HG03469 (cell line): ENCODE measurements around the gene NTPCR.

Source experiments
- ATAC-seq: cut with Tn5 transposase; IDR thresholded peaks from one replicate; pipeline ENCODE4 v1.9.1; 2021; ENCODE audit warnings: mild to moderate bottlenecking, moderate library complexity, moderate number of reproducible peaks; ENCODE audit not compliant: unreplicated experiment

Gene NTPCR

DNA sequence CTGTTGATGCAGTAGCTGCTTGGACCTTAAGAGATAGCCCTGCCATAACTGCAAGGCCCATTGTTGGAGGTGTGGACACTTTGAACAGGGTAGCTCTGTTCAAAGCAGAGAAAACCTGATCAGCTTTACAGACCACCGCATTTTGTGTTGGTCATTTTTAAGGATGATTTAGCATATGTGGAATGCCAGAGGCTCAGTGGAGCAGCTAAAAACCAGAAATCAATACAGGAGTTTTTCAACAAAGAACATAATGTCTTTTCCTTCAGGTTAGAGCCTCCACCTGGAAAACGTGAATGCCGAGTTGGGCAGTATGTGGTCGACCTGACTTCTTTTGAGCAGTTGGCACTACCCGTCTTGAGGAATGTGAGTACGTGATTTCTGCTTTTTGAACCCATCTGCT is 5.7 kb downstream of the NTPCR start:
- ATAC-seq = no peak

DNA sequence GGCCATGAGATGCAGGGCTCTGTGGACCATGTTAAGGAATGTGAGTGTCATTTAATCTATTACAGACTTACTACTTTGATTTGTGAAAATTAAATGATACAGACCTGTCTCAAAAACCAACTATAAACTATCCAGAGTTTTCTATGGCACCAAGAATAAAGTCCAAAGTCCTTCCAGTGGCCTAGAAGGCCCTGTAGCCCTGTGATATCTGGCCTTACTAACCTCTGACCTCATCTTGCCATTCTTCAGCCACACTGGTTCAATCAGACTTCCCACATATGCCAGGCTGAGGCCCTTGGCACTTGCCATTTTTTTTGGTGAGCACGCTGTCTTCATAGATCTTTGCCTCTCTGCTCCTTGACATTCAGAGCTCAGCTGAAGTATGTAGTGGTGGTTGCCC is 7.7 kb downstream of the NTPCR start:
- no peak for ATAC-seq

DNA sequence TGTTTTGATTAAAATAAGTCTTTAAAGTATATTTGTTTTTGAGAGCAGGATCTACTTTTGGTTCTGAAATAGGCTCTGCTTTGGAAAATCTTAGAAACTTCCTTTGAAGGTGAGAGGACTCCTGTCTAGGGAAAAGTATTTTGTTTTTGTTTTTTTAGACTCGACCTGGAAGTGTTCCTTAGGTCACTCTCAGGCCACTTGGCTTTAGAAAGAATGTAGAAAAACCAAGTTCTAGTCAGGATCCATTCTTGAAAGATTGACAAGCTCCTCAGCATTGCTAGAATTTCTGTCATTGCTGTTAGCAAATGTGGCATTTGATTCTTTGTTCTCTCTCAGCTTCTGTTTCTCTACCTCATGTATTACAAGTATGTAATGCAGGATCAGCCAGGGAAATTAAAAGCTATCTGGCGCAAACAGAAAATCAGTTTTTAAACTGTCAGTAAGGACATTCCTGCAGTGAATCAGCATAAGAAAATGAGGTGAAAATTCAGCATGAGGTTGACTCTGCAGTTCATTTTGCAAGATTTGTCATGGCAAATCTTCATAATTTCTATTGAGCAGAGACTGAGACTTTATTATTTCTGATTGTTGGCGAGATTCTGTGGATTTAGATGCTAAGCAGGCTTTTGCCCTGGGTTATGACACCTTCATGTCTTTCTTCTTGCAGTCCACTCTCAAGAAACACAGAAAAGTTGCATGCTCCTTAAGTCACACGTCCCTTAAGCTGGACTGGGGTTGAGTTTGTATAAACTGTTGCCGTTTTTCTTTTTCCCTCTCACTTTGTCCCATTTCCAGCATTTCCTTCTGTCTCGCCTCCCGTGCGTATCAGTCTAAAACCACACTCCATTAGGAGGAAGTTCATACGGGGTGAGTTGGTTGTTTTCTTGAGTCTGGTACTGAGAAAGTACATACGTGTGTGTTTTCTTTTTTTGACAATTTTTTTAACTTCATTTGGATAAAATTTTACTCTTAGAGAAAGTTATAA is 12.6 kb downstream of the NTPCR start:
- no peak for ATAC-seq

DNA sequence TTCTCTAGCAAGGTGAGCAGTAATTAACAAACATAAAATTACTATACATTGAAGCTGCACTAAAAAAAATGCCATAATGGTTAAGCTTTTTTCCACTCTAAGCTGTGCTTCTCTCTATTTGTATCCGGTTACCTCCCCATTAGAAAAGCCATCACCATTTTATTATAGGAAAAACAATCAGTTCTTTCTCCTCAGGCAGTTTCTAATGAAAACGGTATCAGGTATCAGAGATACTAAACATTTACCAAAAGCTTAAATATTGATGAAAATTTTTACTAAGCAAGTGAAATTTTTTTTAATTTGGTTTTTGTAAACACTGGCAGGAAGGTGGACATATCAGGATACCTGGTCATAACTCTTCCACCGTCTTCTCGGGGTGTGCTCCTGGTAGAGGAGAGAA is 14.2 kb downstream of the NTPCR start:
- ATAC-seq = no peak

DNA sequence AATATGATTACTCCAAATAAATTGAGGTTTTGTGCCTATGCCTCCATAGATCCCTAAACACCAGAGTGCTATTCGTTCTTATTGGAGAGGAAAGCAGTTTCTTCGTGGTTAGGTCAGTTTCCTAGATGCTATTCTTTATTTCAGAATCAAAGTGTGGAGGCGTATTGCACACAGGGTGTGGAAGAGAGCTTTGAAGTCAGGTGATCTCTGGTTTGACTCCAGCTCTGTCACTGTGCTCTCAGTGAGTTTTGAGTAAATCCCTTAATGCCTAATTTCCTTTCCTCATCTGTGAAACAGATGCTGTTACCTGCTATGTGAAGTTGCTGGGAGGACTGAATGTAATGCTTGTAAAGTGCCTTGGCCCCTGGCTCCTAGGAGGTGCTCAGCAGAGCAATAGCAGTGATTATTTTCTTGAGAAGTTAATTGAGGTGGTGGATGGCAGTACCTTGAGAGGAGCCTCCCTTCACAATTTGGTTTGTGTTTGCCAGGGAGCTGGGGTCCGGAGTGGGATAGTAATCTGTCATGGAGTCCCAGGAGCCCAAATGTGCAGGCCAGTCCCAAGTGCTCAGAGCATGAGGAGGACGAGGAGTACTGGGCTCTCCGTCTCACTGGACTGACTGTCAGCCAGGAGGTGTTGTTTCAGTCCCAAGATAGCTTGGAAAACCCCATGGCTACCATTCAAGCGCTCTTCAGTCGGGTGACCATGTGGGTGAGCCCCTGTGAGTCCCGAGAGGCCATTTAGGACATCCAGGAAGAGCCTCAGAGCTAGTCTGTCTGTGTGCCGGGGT is 14.9 kb downstream of the NTPCR start:
- no peak for ATAC-seq

DNA sequence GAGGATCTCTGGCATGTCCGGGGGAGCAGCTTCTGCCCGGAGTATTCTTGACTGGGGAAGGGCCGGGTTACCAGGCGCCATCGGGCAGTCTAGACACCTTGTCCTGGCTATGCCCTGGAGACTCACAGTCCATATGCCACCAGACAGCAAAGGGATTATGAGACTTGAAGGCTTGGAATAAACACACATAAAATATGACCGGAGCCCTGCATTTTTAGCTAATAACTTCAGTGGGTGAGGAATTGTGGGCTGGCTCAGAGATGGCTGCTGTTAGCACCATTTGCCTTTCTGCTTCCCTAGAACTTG is 15.5 kb downstream of the NTPCR start:
- no peak for ATAC-seq

DNA sequence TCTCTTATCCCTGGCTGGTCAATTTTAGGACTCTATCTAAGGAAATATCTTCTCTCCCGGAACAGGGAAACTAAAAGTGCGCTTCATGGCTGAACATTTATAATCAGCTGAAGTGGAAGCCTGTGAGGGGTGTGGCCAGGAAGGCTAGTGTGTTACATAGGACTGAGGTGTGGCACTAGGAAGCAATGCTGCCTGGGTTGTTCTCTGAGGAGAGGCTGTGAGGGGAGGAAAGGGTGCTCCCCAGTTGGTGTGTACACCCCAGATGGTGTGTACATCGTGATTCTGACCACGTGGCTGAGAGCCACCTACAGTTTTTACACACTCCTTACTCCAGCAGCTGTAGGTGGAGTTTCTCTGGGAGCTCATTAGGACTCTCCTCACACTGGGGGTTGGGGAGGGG is 16.3 kb downstream of the NTPCR start:
- ATAC-seq = no peak

DNA sequence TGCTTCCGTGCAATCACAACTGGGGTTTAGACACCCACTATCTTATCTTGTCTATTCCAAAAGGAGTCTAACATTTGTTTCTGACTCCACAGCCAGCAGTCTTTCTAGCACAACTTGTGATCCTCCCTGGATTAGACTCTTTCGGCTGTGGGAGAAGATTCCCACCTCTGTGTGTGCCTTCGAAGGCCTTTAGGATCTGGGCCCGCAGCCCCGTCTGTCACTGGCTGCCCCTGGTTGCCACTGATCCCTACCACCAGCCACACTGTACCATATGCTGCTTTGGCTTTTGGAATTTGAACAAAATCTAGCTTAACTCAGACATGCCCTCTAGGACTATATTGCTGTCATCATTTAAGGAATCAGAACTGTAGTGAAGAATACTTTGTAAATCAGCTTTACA is 18.0 kb downstream of the NTPCR start:
- ATAC-seq = no peak

DNA sequence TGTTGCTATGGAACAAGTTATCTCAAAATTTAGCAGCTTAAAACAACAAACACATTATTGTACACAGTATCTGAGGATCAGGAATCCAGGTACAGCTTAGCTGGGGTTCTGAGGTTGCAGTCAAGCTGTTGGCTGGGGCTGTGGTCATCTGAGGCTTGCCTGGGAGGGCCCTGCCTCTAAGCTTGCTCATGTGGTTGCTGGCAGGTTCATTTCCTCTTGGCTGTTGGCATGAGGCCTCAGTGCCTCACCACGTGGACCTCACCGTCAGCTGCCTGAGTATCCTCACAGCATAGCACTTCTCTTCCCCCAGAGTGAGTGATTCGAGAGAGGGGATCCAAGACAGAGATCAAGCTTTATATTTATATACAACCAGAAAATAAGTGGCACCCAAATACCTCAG is 18.6 kb downstream of the NTPCR start:
- ATAC-seq = no peak

DNA sequence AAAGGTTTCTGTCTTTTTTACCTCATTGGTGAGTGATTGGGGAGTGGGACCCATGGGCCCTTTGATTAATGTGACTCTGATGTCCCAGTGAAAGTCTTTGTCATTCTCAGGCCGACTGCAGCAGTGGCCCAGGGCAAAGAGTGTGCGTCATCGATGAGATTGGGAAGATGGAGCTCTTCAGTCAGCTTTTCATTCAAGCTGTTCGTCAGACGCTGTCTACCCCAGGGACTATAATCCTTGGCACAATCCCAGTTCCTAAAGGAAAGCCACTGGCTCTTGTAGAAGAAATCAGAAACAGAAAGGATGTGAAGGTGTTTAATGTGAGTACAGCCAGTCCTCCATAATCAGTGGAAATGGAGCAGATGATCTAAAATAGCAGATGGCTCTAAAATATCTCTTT is 19.4 kb downstream of the NTPCR start:
- no peak for ATAC-seq

DNA sequence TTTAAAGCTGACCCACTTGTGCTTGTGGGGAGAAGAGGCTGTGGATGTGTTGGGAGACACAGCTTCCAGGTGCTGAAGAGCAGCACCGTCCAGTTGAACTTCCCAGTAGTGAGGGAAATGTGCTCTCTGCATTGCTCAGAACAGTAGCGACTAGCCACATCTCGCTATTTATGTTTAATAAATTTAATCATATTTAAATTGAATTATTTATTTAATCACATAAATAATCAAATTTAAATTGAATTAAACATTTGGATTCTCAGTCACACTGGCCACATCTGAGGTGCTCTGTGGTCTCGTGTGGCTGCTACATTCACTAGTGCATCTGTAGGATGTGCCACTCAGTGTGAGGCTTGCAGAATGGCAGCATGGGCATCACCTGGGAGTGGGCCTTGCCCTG is 20.1 kb downstream of the NTPCR start:
- no peak for ATAC-seq

DNA sequence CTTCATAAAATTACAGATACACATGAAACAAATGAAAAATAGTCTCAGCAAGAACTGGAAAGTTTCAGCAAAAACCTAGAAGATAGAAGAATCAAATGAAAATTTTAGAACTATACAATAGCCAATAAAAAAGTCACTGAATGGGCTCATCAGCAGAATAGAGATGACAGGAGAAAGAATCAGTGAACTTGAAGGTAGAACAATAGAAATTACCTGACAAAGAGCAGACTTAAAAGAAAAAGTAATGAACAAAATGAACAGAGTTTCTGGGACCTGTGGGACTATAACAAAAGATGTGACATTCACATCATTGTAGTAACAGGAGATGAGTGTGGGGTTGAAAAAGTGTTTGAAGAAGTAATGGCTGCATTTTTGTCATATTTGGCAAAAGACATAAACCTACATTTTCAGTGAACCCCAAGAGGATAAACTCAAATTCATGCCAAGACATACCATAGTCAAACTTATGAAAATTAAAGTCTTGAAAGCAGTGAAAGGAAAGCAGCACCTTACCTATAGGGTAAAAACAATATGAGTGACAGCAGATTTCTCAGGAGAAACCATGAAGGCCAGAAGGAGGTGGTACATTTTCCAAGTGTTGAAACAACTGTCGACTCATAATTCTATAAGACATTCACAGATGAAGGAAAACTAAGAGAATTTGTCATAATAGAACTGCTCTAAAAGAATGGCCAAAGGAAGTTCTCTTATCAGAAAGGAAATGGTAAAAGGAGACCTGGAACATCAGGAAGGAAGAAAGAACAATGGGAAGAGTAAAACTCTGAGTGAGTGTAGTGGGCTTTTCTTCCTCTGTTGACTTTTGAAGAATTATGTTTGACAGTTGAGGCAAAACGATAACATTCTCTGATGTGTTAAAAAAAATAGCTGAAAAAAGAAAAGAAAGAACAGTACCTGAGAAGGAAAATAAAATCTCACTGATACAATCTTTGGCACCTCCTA is 23.5 kb downstream of the NTPCR start:
- ATAC-seq = no peak

DNA sequence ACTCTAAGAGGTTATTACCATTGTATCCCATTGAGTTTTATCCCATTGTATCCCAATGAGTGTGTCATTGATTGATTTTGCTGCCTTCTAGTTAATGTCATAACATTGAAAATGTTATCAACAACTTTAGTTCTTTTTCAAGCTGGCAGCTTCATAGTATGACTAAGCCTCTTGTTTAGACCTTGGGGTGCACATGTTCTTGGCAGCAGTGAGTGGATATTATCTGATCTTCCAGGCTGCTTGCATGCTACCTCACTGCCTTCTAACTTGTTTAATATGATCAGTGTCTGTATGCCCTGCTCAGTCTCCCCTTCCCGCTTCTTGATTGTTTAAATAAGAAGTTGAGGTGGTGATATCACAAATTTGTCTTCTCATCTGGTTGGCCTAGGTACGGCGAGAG is 24.6 kb downstream of the NTPCR start:
- no peak for ATAC-seq

DNA sequence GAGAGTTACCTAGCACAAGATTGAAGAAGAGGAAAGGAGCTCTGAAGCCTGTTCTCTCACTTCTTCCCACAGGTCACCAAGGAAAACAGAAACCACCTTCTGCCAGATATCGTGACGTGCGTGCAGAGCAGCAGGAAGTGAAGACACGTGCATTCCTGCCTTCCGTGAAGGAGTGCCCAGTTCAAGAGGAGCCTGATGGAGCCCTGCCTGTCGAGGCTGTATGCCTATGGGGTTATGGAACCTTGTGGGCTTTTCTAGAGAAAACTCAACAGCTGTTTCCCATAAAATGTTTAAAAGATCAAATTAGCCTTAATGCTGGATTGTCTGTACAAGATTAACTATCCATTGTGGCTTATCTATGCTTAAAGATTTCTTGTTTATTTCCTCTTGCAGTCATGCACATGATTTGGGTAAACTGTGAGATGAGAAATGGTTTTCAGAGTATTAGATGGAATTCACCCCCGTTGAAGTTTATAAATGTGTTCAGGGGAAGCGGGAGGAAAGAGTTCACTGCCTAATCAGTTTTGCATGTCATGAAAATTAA is 27.8 kb downstream of the NTPCR start:
- no peak for ATAC-seq

DNA sequence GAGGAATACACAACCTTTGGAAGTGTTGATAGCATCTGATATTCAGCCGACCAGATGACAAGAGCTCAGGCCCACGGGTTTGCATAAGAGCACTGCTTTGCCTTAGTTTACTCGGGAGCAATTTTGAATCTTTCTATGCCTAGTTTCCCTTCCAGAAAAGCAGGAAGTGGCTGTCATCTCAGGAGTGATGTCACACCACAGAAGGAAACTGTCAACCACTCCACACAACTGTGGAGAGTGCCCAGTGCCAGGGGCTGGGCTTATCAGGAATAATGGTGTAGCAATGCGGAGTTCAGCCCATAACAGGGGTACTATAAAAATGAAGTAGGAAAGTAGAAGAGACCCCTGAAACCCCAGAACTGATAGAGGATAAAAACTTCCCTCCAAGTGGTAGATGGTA is 28.4 kb downstream of the NTPCR start:
- no peak for ATAC-seq

DNA sequence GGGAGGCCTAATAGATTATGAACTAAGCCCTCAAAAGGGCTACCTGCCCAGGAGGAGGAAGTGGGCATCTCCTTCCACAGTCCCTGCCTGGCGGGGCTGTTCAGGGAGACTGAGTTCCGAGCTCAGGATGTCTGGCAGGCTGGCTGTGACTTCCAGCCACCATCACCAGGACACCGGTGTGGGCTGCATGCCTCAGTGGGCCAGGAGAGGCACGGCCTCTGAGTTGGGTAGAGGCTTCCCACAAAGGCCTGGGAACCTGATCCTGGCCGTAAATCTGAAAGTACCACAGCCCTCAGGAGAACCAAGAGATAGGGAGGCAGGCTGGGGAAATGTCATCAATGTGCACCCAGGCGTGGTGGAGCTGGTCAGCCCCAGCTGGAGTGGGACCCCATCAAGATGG is 29.1 kb downstream of the NTPCR start:
- ATAC-seq = no peak

DNA sequence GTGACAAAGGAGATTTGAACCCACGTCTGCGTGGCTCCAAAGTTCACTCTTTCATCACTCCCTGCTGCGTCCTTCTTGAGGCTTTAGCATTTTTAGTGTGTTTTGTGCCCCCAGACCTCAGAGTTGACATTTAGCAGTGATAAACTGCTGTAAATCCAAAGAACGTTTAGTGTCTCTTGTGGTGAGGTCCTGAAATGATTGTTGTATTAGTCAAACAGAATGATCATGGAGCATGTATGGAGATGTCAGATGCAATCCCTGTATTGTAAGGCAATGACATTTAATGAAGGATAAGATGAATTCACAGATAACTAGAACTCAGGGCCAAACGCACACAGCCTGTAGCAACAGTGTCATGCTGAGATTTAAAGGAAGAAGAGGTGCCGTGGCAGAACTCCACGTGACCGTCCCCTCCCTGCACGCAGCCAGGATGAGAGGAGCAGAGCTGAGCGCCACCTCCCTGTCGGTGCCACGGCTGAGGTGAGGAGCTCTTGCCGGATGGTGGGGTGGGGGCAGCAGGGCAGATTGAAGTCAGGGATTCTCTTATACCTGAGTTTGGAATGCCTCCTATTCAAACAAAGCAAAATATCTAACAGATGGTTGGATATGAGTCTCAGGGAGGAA is 30.1 kb downstream of the NTPCR start:
- no peak for ATAC-seq

DNA sequence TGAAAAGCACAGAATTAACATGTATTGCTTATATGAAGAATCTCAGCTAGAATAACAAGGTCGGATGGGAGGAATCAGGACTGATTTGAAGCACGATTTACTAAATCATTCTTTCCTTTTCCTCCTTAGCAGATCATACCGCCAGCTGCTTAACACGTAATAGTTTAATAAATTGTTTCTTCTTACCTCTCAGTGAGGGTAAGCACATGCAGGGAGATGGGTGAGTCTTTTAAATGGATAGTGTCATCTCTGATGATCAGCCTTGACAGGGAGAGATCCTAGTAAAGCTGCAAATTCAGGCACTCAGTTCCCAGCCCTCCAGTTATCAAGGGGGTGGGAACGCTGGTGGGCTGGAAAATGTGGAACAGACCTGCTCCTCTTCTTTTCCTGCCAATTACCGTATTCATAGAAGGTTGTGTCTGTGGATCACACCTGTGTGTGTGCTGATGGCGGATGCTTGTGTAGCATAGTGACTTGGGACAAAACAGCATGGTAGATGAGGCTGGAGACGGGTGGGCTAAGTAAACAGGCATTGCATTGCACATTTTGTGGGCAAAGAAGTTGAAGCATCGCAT is 30.7 kb downstream of the NTPCR start:
- ATAC-seq = no peak

DNA sequence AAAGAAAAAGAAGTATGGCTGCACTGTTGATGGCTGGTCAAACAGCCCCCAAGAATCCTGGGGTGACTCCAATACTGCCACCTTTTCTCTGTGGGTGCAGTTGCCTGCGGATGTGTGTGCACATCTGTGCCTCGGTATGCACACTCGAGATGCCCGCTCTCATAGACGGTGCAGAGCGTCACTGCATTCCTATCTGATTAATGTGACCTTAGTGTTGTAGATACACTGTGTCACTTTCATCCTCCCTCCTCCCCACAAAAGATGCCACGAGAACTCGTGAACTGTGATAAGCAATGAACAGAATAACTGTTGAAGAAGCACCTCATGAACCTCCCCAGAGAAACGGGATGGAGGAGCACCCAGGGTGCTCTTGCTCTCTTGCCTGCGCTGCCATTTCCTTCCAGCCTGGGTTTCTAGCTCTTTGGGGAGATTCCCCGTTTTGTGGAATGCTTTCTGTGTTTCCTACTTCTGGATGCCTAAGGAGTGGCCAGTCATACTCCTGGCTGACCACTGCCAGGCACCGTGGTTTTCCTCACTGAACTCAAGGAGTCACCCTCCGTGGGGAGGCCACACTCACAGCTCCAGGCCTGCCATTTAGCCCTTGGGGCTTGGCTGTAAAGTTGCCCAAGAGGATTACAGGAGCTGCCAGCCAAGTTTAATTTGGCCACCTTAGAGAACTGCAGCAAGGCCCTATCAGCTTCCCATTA is 32.0 kb downstream of the NTPCR start:
- ATAC-seq = no peak
